HG03342 (cell line): ENCODE measurements around the gene HACL1.
"Not testable (repeated sequence)": the region's sequence is repeated elsewhere in the genome, so short reads cannot be mapped to it uniquely, and the experiment has no call there.

Experiments used
- ATAC-seq: cut with Tn5 transposase; IDR thresholded peaks from one replicate; pipeline ENCODE4 v1.9.1; 2021; ENCODE audit warnings: mild to moderate bottlenecking, moderate library complexity; ENCODE audit not compliant: unreplicated experiment

Gene HACL1

DNA sequence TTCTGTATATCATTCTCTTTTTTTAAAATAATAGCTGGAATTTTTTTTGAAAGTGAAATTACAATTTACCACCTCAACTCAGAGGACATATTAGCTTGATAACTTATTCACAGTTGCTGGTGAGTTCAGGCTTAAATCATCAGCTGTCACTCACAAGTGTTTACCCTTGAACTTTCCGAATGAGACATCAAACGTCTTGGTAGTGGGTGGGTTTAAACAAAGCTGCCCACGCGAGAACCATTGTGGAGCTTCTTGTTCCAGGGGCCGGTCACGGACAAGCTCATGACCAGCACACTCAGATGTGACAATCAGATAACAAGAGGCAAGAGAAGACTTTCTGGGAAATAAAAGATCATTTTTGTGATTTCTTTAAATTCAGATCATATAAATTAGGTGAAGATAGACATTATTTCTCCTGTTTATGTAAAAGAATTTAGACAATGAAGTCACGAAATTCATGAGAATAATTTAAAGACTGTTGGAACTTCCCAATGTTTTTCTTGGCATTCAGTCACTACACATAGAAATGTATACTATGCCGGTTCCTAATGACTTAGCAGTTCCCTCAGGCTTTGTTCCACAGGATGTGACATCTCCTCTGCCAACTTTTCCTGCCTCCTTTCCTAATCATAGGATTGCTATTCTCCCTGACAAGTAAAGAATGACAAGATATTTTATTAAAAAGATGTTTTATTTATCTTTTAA lies 29.4 kb upstream of the HACL1 start:
- no peak for ATAC-seq

DNA sequence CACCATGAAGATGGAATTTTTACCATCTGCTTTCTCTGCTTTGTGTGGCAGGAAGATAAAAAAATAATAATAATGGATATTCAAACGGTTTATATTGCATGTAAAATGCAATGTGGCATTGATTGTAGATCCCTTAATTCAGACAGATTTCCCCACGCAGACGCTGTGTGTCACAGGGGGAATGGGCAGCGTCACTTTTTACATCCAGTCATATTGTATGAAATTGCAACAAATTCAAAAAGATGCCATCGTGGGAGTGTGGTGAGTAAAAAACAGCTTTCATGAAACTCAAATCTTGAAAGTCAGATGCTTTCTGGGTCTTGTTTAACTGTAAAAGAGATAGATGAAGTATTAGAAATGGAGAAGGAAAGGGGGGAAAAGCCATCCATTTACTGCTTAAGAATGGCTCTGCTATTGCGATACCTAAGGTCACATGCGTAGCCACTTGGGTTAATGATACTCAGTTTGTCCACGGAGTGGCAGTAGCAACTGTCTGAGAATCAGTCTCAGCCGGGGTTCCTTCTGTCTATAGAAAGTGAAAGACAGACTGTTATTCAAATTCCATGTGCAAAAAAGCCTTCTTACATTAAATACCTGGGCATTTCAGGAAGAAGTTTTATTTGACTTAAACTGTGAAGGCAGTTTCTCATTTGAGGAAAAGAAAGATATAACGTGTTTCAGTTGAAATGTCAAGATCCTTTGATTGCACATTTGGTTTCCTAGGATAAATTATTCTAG lies 28.7 kb upstream of the HACL1 start:
- ATAC-seq = peak; percentile 98

DNA sequence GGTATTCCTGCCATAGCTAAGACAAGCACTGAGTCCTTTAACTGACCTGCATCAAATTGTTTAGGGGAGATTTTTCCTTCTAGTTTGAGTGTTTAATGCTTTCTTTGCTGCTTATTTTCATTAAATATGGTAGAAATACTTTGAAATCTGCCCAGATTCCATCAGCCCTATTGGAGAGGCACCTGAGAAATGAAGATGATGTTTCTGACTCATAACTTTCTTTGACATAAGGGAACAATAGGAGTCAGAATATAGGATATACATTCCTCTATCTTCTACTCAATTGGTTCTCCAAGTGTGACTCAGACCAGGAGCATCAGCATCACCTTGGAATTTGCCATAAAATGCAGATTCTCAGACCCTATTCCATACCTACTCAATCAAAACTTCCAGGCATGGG lies 27.6 kb upstream of the HACL1 start:
- no peak for ATAC-seq

DNA sequence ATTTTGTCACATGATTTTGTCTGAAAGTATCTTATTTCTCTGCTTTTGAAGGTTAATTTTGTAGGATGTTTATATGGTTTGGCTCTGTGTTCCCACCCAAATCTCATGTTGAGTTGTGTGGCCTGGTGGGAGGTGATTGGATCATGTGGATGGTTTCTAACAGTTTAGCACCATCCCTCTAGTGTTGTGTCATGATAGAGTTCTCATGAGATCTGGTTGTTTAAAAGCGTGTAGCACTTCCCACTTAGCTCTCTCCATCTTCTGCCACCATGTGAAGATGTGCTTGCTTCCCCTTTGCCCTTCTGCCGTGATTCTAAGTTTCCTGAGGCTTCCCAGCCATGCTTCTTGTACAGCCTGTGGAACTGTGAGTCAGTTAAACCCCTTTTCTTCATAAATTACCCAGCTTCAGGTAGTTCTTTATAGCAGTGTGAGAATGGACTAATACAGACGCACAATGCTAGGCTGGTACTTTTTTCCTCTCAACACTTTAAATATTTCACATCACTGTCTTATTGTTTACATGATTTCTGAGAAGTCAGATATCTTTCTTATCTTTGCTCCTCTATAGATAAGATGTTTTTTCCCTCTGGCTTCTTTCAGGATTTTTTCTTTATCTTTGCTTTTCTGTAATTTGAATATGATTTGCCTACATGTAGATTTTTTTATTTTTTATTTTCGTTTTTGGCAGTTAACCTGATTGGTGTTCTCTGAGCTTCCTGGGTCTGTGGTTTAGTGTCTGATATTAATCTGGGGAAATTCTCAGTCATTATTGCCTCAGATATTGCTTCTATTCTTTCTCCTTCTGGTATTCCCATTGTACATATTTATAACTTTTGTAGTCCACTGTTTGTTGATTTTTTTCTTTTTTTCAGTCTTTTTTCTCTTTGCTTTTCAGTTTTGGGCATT lies 22.4 kb upstream of the HACL1 start:
- no peak for ATAC-seq

DNA sequence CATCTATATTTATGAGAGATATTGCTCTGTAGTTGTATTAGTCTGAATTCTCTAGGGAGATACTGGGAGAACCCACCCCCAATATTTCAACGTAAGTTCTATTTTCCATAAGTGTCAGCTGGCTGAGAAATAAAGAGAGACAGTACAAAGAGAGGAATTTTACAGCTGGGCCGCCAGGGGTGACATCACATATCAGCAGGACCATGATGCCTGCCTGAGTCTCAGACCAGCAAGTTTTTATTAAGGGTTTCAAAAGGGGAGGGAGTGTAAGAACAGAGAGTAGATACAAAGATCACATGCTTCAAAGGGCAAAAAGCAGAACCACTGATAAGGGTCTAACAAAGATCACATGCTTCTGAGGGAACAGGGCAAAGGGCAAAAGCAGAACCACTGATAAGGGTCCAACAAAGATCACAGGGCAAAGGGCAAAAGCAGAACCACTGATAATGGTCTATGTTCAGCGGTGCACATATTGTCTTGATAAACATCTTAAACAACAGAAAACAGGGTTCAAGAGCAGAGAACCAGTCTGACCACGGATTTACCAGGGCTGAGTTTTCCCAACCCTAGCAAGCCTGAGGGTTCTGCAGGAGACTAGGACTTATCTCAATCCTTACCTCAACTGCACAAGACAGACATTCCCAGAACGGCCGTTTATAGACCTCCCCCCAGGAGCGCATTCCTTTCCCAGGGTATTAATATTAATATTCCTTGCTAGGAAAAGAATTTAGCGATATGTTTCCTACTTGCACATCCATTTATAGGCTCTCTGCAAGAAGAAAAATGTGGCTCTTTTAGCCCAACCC lies 18.5 kb upstream of the HACL1 start:
- ATAC-seq = not testable (repeated sequence)

DNA sequence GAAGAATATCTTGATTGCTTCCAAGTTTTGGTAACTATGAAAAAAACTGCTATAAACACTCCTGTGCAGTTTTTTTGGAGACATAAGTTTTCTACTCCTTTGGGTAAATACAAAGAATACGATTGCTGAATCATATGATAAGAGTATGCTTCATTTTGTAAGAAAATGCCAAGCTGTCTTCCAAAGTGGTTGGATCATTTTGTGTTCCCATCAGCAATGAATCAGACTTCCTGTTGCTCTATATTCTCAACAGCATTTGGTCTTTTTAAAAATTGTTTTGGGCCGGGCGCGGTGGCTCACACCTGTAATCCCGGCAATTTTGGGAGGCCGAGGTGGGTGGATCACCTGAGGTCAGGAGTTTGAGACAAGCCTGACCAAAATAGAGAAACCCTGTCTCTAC lies 14.7 kb upstream of the HACL1 start:
- ATAC-seq = no peak

DNA sequence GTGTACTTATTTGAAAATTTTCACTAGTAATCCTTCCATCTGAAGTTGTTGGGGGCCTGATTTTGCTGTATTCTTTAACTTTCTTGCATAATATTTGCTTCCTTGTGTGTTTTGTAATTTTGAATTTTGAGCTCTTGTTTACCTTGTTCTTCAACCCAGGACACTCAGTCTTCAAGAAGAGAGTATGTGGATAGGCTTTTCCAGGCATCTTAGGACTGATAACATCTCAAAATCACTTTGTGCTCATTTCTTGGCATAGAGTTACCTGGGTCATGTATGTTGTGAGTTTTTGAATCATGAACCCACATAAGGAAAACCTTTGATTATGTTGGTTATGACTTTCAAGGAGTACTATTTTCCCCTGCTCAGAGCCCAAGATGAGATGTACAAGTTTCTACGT lies 13.6 kb upstream of the HACL1 start:
- no peak for ATAC-seq

DNA sequence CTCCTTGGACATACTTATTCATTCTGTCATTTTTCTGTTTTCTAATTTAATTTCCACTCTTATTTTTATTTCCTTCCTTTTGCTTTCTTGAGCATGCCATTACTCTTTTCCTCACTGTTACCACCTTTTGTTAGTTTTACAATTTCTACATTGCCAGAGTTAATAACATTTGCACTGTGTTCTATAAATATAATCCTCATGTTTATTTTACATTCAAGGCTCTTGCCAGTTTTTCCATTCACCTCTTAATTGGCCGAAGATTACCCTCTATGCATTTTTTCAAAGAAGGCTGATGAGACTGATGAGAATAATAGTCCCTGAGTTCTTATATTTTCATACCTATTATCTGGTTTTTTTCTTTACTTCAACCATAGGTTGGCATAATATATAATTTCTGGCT lies 10.6 kb upstream of the HACL1 start:
- no peak for ATAC-seq

DNA sequence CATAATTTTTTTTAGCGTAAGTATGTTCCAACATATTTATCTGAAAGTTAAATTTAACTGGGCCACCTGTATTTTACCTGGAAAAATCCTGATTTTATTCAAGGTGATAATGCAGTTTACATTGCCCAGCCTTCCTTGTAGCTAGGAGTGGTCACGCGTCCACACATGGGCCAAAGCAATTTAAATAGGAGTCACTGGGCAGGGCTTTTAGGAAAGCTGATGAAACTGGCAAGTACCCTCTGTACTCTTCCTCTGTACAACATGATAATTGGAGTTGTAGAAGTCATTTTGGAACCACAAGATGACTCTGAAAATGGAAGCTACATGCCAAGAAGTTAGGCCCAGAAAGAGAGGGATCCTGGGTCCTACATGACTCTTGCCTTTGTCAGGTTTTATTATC lies 9.6 kb upstream of the HACL1 start:
- no peak for ATAC-seq

DNA sequence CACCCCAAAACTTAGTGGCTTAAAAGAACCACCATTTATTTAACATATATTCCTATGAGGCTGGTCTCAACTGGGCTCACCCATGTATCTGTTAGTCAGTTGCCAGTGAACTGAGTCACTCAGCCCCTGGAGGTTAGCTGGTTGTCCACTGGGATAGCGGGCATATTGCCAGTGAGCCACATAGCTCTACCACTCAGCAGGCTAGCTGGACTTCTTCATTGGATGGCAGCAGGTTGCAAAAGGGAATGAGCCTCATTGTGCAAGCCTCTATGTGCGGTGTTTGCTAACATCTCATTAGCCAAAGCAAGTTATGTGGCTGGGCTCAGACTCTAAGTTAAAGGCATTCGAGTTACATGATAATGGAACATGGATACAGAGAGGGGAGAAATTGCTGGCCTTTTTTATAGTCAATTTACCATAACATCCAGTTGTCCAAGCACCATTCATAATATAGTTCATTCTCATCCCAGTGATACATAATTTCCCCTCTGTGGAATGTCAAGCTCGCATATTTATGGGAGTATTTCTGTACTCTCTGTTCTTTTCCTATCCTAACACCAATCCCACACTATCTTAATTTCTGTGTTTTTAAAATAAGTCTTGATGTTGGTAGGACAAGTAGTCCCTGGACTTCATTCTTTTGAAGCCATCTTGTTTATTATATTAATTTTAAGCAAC lies 8.9 kb upstream of the HACL1 start:
- ATAC-seq = no peak

DNA sequence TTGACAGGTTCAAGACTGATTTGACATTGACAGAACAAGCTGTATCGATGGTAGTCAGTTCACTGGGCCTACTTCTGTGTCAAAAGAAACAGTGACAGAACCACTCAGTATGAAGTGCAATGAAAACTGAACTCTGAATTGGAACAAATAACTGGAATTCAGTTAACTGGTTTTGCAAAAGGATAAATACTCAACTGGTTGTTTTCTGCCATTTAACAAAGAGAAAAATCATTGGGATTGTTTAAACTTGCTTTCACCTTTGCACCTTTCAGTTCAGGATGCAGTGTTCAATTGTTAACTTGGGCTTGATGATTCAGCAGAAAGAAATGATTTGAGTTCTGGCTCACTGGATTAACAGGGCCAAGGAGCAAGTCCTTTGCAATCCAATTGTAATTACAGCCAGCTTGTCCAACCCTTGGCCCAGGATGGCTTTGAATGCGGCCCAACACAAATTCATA lies 5.1 kb upstream of the HACL1 start:
- no peak for ATAC-seq

DNA sequence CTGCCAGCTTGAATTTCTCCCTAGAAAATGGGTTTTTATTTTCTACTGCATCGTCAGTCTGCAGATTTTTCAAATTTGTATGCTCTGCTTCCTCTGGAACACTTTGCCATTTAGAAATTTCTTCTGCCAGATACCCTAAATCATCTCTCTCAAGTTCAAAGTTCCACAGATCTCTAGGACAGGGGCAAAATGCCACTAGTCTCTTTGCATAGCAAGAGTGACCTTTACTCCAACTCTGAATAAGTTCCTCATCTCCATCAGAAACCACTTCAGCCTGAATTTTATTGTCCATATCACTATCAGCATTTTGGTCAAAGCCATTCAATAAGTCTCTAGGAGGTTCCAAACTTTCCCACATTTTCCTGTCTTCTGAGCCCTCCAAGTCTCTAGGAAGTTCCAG lies 3.2 kb upstream of the HACL1 start:
- ATAC-seq = not testable (repeated sequence)

DNA sequence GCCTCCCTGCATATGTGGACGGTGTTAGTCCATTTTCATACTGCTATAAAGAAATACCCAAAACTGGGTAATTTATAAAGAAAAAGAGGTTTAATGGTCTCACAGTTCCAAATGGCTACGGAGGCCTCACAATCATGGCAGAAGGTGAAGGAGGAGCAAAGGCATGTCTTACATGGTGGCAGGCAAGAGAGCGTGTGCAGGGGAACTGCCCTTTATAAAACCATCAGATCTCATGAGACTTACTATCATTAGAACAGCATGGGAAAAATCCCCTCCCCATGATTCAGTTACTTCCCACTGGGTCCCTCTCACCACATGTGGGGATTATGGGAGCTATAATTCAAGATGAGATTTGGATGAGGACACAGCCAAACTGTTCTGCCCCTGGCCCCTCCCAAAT lies 1.4 kb upstream of the HACL1 start:
- not testable (repeated sequence) for ATAC-seq

DNA sequence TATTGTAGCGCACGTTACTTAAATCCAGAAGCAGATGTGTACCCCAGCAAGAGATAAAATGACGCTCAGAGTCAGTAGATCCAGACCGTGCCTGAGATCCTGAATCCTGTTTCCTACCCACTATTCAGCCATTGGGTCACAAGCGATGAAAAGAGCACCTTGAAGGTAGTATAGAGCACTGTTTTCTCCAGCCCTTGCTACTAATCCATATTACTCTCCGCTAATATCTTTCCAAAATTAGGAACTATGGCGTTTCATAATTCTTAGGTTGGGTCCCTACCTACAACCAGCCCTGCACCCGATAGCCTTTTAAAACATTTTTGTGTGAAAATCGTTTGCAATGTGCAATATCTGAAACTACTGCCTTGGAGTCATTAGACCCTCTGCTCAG lies 772 bp upstream of the HACL1 start:
- ATAC-seq = peak; percentile 7

DNA sequence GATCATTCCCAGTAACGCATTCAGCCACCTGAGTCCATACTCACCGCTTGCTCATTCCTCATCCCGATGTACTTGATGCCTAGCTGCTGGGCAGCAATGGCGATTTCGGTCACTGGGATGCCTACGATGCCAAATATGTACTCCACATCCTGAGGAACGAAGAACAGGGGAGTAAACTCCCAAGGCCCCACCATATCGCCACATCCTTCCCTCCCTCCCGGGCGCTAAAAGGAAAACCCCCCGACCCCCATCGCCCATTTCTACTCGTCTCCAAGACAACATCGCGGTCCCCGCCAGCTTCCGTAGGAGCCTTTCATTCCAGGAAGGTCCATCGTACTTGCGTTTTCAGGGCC lies 347 bp downstream of the HACL1 start:
- peak; percentile 15 for ATAC-seq

DNA sequence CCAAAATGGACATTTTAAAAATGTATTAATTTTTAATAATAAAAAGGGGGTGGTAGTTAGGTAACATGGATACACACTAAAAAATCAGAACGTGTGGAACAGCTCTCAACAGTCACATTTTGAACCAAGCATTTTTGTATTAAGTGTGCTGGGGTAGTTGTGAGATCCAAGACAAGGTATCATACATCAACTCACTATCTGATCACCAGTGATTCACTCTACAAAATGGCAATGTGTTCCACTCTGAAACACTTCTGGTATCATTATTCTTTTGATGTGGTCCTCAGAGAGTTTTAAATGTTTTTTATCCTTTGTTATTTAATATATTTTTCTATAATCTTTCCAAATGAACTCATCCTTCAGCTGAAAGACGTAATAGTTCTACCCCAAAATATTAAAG lies 5.4 kb downstream of the HACL1 start:
- ATAC-seq = no peak

DNA sequence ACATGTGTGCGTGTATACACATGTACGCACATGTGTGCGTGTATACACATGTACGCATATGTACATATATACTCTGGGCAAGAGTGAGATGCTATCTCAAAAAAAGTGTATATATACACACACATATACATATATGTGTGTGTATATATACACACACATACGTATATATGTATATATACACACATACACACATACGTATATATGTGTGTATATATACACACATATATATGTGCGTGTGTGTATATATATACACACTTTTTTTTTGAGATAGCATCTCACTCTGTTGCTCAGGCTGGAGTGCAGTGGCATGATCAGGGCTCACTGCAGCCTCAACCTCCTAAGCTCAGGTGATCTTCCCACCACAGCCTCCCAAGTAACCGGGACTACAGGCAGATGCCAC lies 8.4 kb downstream of the HACL1 start:
- no peak for ATAC-seq

DNA sequence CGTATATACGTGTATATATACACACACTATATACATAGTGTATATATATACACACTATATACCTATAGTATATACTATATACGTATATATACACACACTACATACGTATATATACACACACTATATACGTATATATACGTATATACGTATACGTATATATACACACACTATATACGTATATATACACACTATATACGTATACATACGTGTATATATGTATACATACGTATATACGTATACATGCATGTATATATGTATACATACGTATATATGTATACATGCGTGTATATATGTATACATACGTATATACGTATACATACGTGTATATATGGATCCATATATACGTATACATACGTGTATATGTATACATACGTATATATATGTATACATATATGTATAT lies 9.4 kb downstream of the HACL1 start:
- ATAC-seq = no peak

DNA sequence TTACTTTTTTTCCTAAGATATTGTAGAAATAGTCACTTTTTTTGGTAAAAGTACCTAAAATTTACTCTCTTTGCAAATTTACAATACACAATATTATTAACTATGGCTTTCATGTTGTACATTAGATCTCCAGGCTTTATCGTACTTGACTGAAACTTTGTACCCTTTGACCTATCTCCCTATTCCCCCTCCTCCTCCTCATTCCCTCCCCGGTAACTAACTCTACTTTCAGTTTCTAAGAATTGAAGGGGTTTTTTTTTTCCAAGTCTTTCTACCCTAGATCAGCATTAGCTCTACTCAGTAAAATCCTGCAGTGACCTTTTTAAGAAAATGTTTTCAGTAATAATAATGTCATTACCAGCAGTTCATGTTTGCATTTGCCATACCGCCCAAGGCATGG lies 10.1 kb downstream of the HACL1 start:
- ATAC-seq = no peak

DNA sequence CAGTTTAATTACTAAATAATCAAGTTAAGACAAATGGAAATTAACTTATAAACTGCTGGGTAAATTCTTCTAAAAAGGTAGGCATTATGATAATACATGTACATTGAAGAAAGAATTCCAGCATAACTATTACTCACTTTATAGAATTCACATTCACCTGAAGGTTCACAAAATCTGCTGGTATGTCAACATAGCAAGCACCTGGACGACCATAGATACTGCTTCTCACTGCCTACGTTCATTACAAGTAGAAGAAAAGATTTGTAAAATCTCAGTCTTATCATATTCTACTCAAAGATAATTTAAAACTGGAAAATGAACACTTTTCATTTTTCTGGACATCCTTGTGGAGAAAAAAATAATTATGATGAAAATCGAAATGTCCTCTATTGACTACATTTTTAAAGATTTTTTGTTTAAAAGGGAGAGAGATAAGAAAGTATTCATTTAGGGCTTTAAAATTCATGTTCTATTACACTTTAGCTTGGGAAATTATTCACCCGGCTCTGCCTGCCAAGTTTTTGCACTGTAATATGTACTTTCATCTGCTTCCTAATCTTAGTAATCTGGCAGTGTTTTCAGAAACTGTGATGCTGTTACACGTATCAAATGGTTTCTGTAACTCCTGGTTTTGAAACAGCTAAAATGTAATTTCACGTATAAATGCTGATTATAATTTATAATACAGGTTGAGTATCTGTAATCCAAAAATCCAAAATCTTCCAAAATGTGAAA lies 16.1 kb downstream of the HACL1 start:
- no peak for ATAC-seq
